Hypothalamus (tissue), 51 donors: Measurements from ENCODE around the gene PGAM2.

Experiments used
- DNase-seq, 51 donors: peaks; one replicate each; lab custom pipeline; 2025; lab: John Stamatoyannopoulos, UW

Gene PGAM2

DNA sequence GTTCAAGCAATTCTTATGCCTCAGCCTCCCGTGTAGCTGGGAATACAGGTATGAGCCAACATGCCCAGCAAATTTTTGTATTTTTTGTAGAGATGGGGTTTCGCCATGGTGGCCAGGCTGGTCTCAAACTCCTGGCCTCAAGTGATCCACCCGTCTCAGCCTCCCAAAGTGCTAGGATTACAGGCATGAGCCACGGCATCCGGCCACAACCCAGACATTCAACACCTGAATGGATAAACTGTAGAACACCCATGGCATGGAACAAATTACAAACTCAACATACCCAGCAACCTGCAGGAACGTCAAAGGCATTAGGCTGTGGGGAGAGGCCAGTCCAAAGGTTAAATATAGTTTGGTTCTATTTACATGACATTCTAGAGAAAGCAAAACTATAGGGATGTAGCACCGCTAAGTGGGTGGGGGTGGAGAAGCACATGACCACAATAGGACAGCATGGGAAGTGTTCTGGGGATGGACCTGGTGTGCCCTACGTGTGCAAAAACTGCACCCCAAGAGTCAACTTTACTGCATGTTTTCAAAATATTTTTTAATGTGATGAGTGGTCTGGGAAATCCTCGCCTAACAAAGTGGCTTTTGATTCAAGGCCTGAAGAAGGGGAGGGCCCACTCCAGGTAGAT, 6.5 kb upstream of the PGAM2 start:
- DNase-seq = no peak

DNA sequence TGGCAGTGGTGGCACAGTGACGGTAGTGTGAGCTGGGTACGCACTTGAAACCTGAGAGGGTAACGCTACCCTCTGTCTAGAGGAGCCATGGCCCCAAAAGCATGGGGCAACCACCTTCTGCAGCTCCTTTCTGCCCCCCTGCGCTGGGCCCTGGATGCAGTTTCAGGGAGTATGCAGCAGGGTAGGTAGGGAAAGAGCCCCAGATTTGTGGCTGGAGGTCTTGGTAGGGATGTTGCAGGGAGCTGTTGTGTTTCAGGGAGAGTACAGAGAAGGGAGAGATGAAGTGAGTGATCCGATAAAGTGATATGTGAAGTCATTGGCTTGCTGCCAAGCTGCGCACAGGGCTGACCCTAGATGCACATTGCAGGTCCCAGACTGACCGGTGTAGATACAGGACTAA, 2.7 kb upstream of the PGAM2 start:
- DNase-seq = no peak

GRCh38 chr7:44067064-44067951, 1.9 kb upstream of the PGAM2 start:
- DNase-seq = no peak

DNA sequence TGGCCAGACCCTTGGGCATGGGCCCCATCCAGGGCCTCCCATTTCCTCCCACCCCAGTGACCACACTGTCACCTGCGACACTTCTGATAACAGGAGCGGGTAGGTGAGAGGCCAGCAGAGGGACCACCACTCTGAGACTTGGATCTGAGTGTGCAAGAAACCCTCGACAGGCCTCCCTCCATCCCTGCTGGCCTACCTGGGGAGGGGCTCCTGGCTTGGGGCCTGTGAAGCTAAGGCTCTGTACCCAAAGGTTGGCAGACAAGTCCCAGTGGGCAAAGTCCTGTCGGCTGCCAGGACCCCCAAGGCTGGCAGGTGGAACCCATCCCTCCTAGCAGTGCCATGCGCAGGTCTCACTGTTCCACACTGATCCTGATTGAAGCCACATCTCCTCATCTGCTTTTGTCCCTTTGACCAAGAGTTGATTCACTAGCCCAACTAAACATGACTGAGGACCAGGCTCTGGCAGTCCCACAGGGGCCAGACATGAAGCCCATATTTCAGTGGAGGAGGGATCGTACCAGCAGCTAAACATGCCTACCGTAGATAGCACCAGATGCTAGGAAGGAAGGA, 1.2 kb upstream of the PGAM2 start:
- no peak for DNase-seq

GRCh38 chr7:44066111-44066460, 719 bp upstream of the PGAM2 start:
- no peak for DNase-seq

- peak in 2 of 51 donors; percentile 24 to 50 for DNase-seq
These were observed 456 bp downstream of the PGAM2 start for GRCh38 chr7:44064791-44065430.

DNA sequence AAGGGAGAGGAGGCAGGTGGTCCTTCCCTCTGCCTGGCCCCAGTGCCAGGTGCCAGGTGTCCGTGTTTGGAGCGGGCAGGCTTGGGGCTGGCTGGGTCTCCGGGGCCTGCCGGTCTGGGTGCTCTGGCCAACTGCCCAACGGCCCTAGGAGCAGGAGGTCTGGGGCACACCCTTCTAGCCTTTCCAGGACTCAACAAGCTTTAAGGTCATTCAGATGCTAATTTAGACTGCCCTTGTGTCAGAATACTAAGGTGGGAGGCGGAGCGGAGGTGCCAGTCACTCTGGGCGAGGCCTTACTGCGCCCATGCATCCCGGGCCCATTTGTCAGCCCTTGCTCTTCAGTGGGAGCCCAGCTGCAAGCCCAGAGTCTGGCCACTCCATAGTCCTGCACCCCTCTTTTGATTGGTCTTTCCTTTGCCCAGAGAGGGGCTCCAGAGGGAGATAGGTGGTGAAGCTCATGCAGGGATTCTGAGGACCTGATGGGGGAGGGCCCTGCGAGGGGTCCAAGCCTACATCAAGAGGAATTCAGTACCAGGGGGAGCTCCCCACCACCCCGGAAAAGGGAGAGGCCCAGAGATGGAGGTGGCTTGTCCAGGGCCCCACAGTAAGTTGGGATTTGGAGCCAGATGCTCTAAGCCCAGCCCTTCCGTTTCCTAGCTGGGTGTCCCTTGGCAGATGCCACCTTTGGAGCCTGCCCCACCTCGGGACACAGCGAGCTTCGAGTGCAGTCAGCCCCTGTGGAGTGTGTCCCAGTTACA, 1.3 kb downstream of the PGAM2 start:
- no peak for DNase-seq

GRCh38 chr7:44063547-44063893, 1.8 kb downstream of the PGAM2 start:
- DNase-seq = no peak

DNA sequence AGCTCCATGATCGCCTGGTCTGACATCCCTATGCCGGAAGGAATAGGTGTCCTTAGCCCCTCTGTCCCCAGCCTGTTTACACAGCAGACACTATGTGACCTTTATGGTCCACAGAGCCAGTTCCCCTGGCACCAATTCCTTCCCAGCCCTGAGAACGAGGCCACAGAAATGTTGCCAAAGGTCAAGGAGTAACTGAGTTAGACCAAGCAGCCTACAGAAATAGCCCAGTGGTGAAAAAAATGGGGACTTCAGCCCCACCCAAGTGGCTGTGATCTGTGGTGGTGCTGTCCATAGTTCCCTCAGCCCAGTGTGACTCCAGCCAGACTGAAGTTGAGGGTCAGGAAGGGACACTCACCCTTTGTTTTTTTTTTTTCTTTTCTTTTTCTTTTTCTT, 2.5 kb downstream of the PGAM2 start:
- no peak for DNase-seq

- no peak for DNase-seq
These were observed 3.0 kb downstream of the PGAM2 start for GRCh38 chr7:44062180-44062902.

- DNase-seq = no peak
These were observed 3.7 kb downstream of the PGAM2 start for GRCh38 chr7:44061645-44062179.

- DNase-seq = no peak
These were observed 4.3 kb downstream of the PGAM2 start for GRCh38 chr7:44060948-44061644.

DNA sequence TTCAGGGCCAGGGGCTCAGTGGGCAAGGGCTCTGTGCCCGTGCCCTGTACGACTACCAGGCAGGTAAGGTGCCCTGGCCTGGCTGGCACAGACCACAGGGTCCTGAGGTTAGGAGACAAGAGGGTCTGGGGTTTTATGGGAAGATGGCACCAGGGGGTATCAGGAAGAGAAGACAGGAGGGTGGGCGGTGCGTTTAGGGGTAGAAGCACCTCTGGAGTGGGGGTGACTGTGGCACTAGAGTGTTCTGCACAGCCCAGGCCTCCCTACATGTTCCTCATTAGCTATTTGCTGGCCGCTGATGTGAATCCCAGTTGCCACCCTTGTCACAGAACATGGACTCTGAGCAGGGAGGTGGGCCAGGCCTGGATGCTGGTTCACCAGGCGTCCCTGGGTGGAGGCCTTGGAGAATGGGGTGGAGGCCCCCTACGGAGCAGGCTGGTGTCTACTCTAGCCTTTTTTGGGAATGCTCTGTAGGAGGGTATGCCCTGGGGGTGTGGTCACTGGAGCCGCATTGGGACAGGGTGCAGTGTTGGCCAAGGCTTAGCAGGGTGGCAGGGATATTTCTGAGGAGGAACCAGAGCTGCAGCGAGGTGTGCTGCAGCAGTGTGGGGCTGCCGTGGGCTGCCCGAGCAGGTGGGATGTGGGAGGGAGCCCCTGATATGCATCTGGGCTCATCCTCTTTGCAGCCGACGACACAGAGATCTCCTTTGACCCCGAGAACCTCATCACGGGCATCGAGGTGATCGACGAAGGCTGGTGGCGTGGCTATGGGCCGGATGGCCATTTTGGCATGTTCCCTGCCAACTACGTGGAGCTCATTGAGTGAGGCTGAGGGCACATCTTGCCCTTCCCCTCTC, 5.0 kb downstream of the PGAM2 start:
- DNase-seq = no peak

DNA sequence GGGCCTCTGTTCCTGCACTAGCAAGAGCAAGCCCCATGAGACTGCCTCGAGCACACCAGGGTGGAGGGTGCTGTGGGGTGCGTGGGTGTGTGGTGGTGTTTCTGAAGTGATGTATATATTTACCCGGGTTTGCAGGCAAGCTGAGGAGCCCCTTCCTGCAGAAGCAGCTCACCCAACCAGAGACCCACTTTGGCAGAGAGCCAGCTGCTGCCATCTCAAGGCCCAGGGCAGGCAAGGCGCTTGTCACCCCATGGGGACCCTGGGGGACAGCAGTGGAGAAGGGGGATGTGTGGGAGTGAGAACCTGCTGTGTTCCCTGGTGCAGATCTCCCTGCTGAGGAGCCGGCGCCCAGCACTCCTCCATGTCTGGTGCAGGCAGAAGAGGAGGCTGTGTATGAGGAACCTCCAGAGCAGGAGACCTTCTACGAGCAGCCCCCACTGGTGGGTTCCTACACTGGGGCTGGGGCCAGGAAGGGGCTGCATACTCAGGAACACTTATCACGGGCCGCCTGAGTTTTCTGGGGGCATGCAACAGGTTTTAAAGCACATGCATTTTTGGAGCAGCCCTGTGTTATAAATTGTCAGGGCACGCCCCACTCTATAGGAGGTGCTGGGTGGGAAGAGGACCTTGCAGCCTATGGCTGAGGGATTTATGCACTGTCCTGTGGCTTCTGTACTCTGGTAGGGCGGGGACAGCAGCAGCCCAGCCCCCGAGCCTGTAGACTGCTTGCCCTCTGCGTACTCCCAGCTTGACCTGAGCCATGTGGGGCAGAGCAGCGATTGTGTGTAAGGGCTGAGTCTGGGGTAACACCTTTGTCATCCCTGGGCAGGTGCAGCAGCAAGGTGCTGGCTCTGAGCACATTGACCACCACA, 5.9 kb downstream of the PGAM2 start:
- DNase-seq = no peak

- no peak for DNase-seq
These were observed 6.6 kb downstream of the PGAM2 start for GRCh38 chr7:44058759-44059218.

GRCh38 chr7:44057849-44058758, 7.3 kb downstream of the PGAM2 start:
- no peak for DNase-seq
